ENCODE data around the gene LAT.

The LAT gene

GRCh38 chr16:29009050-29009837 is 24.4 kb downstream of the LAT start:
- peak in 1 of 3 donors; percentile 18 for DNase-seq

- DNase-seq = no peak
These were observed 24.9 kb downstream of the LAT start for GRCh38 chr16:29009838-29010166.

- peak in 1 of 3 donors; percentile 6 for DNase-seq
These were observed 26.3 kb downstream of the LAT start for GRCh38 chr16:29011112-29011511.

- DNase-seq = peak in 1 of 3 donors; percentile 11
These were observed 27.0 kb downstream of the LAT start for GRCh38 chr16:29011851-29012250.

- DNase-seq = peak; percentile 44 to 76 (median 50)
These were observed 28.2 kb downstream of the LAT start for GRCh38 chr16:29012913-29013553.

- DNase-seq = peak; percentile 17 to 29 (median 26)
These were observed 29.8 kb downstream of the LAT start for GRCh38 chr16:29014561-29015069.

GRCh38 chr16:29022196-29022595 is 37.3 kb downstream of the LAT start:
- DNase-seq = no peak

- peak; percentile 48 to 64 (median 60) for DNase-seq
These were observed 38.7 kb downstream of the LAT start for GRCh38 chr16:29023279-29024277.

- DNase-seq = no peak
These were observed 39.4 kb downstream of the LAT start for GRCh38 chr16:29024278-29024677.

- no peak for DNase-seq
These were observed 40.4 kb downstream of the LAT start for GRCh38 chr16:29025218-29025617.

GRCh38 chr16:29025735-29026134 is 40.9 kb downstream of the LAT start:
- no peak for DNase-seq

GRCh38 chr16:29028457-29029167 is 43.8 kb downstream of the LAT start:
- no peak for DNase-seq

GRCh38 chr16:29029168-29029994 is 44.5 kb downstream of the LAT start:
- DNase-seq = peak; percentile 77 to 87 (median 80)

- DNase-seq = no peak
These were observed 45.4 kb downstream of the LAT start for GRCh38 chr16:29030086-29030840.

Measured in suppressor macrophage treated with lipopolysaccharide for 1 hour (primary cell).